Mucosa of descending colon (tissue), 3 donors: Measurements from ENCODE around the gene LIFR. TPM values are rescaled to one million over a fixed set of nuclear protein-coding genes. Genes with fewer than 3 reads are reported as not detected.
"Not testable (repeated sequence)": the region's sequence is repeated elsewhere in the genome, so short reads cannot be mapped to it uniquely, and the experiment has no call there.

ENCODE experiments used
- ATAC-seq: fragments of 200-7000 bp; cut with Tn5 transposase; one replicate; pipeline ENCODE4 v1.9.1; 2020; ENCODE audit warnings: mild to moderate bottlenecking, moderate library complexity
- DNase-seq, 3 donors: peaks; one replicate each; pipeline ENCODE4 v3.0.0-alpha.2; 2020
- H3K36me3 ChIP-seq: fragments of 200-600 bp; one replicate; pipeline ENCODE4 v1.8.0; 2021; ENCODE audit warnings: low read depth, mild to moderate bottlenecking
- H3K4me1 ChIP-seq: fragments of 200-600 bp; one replicate; pipeline ENCODE4 v1.8.0; 2021; ENCODE audit warnings: low read depth, mild to moderate bottlenecking
- H3K4me3 ChIP-seq: fragments of 200-600 bp; one replicate; pipeline ENCODE4 v1.8.0; 2021; ENCODE audit warnings: mild to moderate bottlenecking
- H3K9me3 ChIP-seq: fragments of 200-600 bp; one replicate; pipeline ENCODE4 v1.8.0; 2021; ENCODE audit warnings: mild to moderate bottlenecking
- intact Hi-C, 2 donors: fragments of 100-400 bp; cut with DNase I in 1 of 2; cut with micrococcal nuclease in 1 of 2; formaldehyde crosslinking; loops; one replicate each; pipeline versions ENCODE4 v1.11.0 to v1.11.1; 2022; cut with DNase I, micrococcal nuclease
- total RNA-seq, 3 donors: library from RNA; stranded (reverse); fragmentation: NEBNext Ultra II Directional in 2 of 3; extraction: Animal tissue kit (Norgen Biotek cat#: 25700) in 2 of 3; gene quantifications; one replicate each; pipeline versions ENCODE4 v1.2.1 to v1.2.4, GENCODE V29; 2021 to 2023
- TF ChIP-seq, protein P1 (sequence below): fragments of 200-600 bp; IDR thresholded peaks from one replicate; pipeline ENCODE4 v1.8.0; 2022; ENCODE audit warnings: antibody characterized with exemption, mild to moderate bottlenecking
- donor health status: DM: no; HTN: no; CAD: no; lungs with moderate emphysema.
- donor health status: DM: no; HTN: no; CAD: no.
- donor health status: DM: no; HTN: yes; CAD: no.

Gene LIFR
- total RNA-seq, 3 donors from 2014 or later, result 9.5 to 28.9 (median 13.1) TPM

DNA sequence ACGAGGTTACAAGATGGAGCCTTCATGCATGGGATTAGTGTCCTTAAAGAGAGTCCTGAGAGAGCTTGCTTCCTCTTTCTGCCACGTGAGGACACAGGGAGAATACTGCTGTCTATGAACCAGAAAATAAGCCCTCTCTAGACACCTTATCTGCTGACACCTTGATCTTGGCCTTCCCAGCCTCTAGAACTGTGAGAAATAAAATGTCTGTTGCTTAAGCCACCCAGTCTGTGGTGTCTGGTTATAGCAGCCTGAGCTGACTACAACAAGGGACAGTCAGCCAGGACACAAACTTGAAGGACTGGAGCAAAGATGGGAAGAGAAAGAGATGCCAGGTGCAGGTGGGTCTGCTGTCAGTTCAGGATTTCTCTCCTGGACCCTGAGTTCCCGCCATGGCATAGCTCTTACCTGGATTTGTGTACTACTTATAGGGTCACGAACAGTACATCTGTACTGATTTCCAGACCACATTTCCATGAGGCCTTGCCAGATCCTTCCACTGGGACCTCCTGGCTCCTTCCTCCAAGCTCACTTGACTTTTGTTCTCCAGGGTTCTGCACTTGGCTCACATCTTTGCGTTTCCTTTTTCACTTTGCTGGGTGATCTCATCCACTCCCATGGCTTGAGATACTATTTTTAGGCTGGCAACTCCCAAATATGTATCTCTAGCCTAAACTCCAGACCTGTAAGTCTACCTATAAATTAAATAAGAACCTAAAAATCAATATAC is 44.9 kb upstream of the LIFR start:
- Histone ChIP-seq H3K9me3 (no peaks in the 10 kb centered on the region), H3K4me1 (no peaks in the 10 kb centered on the region), H3K36me3 (no peaks in the 10 kb centered on the region), H3K4me3 (no peak overlapping the region)
- intact Hi-C loops, result no loop called here
- TF ChIP-seq, protein P1, sequence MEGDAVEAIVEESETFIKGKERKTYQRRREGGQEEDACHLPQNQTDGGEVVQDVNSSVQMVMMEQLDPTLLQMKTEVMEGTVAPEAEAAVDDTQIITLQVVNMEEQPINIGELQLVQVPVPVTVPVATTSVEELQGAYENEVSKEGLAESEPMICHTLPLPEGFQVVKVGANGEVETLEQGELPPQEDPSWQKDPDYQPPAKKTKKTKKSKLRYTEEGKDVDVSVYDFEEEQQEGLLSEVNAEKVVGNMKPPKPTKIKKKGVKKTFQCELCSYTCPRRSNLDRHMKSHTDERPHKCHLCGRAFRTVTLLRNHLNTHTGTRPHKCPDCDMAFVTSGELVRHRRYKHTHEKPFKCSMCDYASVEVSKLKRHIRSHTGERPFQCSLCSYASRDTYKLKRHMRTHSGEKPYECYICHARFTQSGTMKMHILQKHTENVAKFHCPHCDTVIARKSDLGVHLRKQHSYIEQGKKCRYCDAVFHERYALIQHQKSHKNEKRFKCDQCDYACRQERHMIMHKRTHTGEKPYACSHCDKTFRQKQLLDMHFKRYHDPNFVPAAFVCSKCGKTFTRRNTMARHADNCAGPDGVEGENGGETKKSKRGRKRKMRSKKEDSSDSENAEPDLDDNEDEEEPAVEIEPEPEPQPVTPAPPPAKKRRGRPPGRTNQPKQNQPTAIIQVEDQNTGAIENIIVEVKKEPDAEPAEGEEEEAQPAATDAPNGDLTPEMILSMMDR, result no peak
- DNase-seq (no peak), ATAC-seq (no peak)

DNA sequence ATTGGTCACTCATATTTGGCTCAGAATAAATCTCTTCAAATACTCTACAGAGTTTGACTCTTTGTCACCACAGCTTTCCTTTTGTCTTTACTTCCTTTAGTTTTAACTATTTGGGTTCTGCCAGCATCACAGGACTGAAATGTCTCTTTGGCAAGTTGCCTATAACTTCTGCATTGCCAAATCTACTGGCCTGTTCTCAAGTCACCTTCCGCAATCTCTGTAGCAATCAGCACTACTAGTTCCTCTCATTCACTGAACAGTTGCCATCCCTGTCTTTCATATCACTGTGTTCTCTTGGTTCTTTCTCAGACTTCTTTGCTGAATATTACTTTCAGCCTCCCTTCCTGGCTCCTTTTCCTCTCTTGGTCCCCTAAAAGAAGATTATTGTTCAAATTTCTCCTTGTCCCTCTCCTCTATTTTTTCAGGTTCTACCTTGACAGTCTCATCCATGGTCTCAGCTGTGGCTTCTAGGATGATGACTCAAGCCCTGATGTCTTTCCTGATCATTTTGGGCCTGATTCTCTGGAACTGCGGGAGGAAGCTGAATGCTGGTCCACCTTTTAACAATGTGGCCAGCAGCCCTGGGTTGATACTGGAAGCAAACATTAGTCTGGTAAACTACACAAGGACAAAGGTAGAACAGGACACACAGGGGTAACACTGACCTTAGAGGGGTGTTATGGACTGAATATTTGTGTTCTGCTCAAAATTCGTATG is 44.0 kb upstream of the LIFR start:
- H3K4me1 ChIP-seq, result no peaks in the 10 kb centered on the region
- ATAC-seq (no peak), DNase-seq (no peak)
- no peaks in the 10 kb centered on the region for H3K36me3 ChIP-seq
- no peak overlapping the region for H3K4me3 ChIP-seq
- intact Hi-C loops, result no loop called here
- H3K9me3 ChIP-seq, result no peaks in the 10 kb centered on the region
- TF ChIP-seq, protein P1, result no peak

DNA sequence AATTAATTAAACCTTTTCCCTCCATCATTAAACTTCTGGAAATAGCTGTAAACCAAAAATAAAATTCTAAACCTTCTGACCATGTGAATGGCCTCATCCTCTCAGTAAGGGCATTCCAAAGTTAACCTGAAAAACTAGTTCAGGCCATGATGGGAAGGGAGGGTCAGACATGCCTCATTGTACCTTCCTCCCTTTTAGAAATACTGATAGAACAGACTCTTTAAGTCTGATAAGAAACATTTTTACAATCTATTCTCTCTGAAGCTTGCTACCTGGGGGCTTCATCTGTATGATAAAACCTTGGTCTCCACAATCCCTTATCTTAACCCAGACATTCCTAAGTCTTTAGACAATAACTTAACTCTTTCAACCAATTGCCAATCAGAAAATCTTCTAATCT is 43.3 kb upstream of the LIFR start:
- intact Hi-C loops, H3K4me1 ChIP-seq, H3K36me3 ChIP-seq, ATAC-seq, DNase-seq, H3K9me3 ChIP-seq, H3K4me3 ChIP-seq: not testable (repeated sequence)

DNA sequence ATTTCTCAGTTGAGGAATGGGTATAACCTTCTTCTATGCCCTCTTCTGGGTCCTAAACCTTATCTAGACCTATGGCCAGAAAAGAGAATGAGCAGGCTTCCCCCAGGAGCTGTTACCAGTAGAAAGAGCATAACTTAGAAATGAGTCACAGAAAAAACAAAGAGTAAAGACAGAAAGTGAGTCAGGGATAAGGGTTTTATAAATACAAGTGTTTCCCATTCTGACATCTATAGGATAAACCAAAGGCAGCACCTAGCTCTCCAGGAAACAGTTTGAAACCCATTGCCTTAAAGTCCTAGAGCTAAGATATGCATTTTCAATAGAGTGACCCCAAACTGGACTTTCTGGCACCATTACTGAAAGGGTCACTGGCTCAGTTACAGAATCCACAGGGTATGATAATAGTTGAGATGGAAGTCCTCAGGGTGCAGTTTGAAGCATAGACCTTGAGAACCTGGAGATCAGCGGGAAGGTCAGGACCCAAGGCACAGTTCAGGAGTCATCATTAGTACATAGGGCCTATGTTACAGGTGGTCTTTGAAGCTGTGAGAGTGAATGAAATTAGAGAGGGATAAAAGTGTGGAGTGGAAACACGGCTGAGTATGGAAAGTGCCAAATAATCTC is 42.7 kb upstream of the LIFR start:
- H3K4me3 ChIP-seq, result no peak overlapping the region
- DNase-seq, result no peak
- intact Hi-C loops, result no loop called here
- H3K36me3 ChIP-seq, result no peaks in the 10 kb centered on the region
- H3K9me3 ChIP-seq, result no peaks in the 10 kb centered on the region
- H3K4me1 ChIP-seq, result no peaks in the 10 kb centered on the region
- TF ChIP-seq, protein P1, result no peak
- no peak for ATAC-seq

DNA sequence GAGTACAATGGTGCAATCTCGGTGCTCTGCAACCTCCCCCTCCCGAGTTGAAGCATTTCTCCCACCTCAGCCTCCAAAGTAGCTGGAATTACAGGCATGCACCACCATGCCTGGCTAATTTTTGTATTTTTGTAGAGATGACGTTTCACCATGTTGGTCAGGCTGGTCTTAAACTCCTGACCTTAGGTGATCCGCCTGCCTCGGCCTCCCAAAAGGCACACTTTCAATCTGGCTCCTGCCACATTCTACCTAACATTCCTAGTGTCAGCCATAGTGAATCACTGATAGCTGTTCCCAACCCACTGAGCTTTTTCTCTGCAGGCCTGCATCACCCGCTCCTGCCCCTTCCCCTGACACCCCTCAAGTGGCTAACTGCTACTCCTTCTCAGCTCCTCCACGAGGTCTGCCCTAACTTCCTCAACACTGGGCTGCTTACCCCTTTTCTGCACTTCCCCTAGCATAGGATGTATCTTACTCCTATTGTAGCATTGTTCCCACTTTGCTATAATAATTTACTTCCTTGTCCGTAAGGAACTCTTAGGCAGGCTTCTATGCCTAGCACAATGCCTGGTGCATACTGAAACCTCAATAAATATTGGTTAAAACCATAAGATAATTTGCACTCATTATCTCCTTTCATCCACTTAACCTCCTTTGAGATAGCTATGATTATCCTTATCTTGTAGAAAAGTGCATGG is 42.0 kb upstream of the LIFR start:
- Histone ChIP-seq H3K36me3 (no peaks in the 10 kb centered on the region), H3K9me3 (no peaks in the 10 kb centered on the region), H3K4me1 (no peaks in the 10 kb centered on the region), H3K4me3 (no peak overlapping the region)
- DNase-seq, result no peak
- ATAC-seq, result no peak
- intact Hi-C loops, result no loop called here
- TF ChIP-seq, protein P1, result no peak
